HG03060 (cell line): ENCODE measurements around the gene GPR85.
A peak's percentile ranks its signal among the peaks of the same experiment; 100 is the strongest.
"Not testable (repeated sequence)": the region's sequence is repeated elsewhere in the genome, so short reads cannot be mapped to it uniquely, and the experiment has no call there.

Experiments used
- ATAC-seq: cut with Tn5 transposase; IDR thresholded peaks from one replicate; pipeline ENCODE4 v1.9.1; 2021; ENCODE audit warnings: low read depth, moderate number of reproducible peaks; ENCODE audit not compliant: unreplicated experiment

GPR85 gene

GRCh38 chr7:113084496-113085172 is 2.0 kb downstream of the GPR85 start:
- no peak for ATAC-seq

- ATAC-seq, result no peak
Observed at GRCh38 chr7:113083816-113084495, 2.7 kb downstream of the GPR85 start.

GRCh38 chr7:113083132-113083815 is 3.4 kb downstream of the GPR85 start:
- no peak for ATAC-seq

- no peak for ATAC-seq
Observed at GRCh38 chr7:113078331-113078730, 8.3 kb downstream of the GPR85 start.

GRCh38 chr7:113076703-113077102 is 9.9 kb downstream of the GPR85 start:
- no peak for ATAC-seq

- ATAC-seq, result peak; percentile 82
Observed at GRCh38 chr7:113071465-113071864, 15.2 kb downstream of the GPR85 start.

GRCh38 chr7:113062499-113062898 is 24.1 kb downstream of the GPR85 start:
- ATAC-seq, result no peak

- no peak for ATAC-seq
Observed at GRCh38 chr7:113060100-113060499, 26.5 kb downstream of the GPR85 start.

GRCh38 chr7:113054938-113055337 is 31.7 kb downstream of the GPR85 start:
- no peak for ATAC-seq

GRCh38 chr7:113054272-113054671 is 32.4 kb downstream of the GPR85 start:
- not testable (repeated sequence) for ATAC-seq

GRCh38 chr7:113049221-113049620 is 37.4 kb downstream of the GPR85 start:
- not testable (repeated sequence) for ATAC-seq

- ATAC-seq, result no peak
Observed at GRCh38 chr7:113046453-113046852, 40.2 kb downstream of the GPR85 start.

- no peak for ATAC-seq
Observed at GRCh38 chr7:113045379-113045778, 41.2 kb downstream of the GPR85 start.

GRCh38 chr7:113044394-113044793 is 42.2 kb downstream of the GPR85 start:
- ATAC-seq, result no peak

- ATAC-seq, result no peak
Observed at GRCh38 chr7:113040849-113041248, 45.8 kb downstream of the GPR85 start.

GRCh38 chr7:113033959-113034358 is 52.7 kb downstream of the GPR85 start:
- ATAC-seq, result no peak
